GM18873 (cell line): ENCODE results near the gene UBXN6.

Experiments
- ATAC-seq: cut with Tn5 transposase; IDR thresholded peaks from one replicate; pipeline ENCODE4 v1.9.1; 2021; ENCODE audit warnings: mild to moderate bottlenecking, moderate library complexity, moderate number of reproducible peaks; ENCODE audit not compliant: unreplicated experiment, low FRiP score

UBXN6 gene

DNA sequence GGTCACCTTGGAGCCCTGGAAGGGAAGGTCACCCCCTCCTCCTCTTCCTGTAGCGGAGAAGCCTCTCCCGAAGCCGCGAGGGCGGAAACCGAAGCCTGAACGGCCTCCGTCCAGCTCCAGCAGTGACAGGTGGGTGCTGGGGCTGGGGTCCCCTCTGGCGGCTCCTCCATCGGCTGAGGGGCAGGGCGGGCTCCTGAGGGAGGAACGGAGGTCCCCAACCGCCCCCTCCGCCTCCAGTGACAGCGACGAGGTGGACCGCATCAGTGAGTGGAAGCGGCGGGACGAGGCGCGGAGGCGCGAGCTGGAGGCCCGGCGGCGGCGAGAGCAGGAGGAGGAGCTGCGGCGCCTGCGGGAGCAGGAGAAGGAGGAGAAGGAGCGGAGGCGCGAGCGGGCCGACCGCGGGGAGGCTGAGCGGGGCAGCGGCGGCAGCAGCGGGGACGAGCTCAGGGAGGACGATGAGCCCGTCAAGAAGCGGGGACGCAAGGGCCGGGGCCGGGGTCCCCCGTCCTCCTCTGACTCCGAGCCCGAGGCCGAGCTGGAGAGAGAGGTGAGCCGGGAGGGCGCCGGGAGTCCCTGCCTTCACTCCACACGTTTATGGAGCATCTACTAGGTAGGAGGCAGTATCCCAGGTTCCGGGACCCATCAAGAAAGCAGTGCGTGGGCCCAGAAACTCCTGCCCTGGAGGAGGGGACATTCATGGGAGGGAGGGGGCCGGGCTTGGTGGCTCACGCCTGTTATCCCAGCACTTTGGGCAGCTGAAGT, 36.5 kb upstream of the UBXN6 start:
- no peak for ATAC-seq

- ATAC-seq: no peak
Observed at GRCh38 chr19:4493104-4493928, 35.7 kb upstream of the UBXN6 start.

DNA sequence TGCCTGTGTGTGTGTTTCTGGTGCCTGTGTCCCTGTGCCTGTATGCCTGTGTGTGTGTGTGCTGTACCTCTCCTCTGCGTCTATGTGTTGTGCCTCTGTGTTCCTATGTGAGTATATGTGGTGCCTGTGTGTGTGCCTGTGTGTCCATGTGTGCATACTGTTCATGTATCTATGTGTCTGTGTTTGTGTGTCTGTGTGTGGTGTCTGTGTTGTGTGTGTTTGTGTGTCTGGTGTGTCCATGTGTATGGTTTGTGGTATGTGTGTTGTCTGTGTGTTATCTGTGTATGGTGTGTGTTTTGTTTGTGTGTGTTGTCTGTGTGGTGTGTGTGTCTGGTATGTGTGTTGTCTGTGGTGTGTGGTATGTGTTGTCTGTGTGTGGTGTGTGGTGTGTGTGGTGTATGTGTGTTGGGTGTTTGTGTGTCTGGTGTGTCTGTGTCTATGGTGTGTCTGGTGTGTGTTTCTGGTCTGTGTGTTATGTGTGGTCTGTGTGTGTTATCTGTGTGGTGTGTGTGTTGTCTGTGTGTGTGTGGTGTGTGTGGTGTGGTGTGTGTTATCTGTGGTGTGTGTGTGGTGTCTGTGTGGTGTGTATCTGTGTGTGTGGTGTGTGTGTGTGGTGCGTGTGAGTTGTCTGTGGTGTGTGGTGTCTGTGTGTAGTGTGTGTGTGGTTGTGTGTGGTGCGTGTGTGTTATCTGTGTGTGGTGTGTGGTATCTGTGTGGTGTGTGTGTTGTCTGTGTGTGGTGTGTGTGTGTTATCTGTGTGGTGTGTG, 34.9 kb upstream of the UBXN6 start:
- no peak for ATAC-seq

GRCh38 chr19:4491446-4491845, 33.9 kb upstream of the UBXN6 start:
- no peak for ATAC-seq

GRCh38 chr19:4488496-4488895, 30.9 kb upstream of the UBXN6 start:
- no peak for ATAC-seq

- no peak for ATAC-seq
Observed at GRCh38 chr19:4487572-4487971, 30.0 kb upstream of the UBXN6 start.

GRCh38 chr19:4483385-4483784, 25.8 kb upstream of the UBXN6 start:
- ATAC-seq: no peak

GRCh38 chr19:4482721-4483364, 25.2 kb upstream of the UBXN6 start:
- ATAC-seq: no peak

GRCh38 chr19:4477034-4477801, 19.6 kb upstream of the UBXN6 start:
- no peak for ATAC-seq

GRCh38 chr19:4474514-4475022, 17.0 kb upstream of the UBXN6 start:
- no peak for ATAC-seq

- ATAC-seq: no peak
Observed at GRCh38 chr19:4473763-4474513, 16.3 kb upstream of the UBXN6 start.

GRCh38 chr19:4473011-4473762, 15.6 kb upstream of the UBXN6 start:
- no peak for ATAC-seq

DNA sequence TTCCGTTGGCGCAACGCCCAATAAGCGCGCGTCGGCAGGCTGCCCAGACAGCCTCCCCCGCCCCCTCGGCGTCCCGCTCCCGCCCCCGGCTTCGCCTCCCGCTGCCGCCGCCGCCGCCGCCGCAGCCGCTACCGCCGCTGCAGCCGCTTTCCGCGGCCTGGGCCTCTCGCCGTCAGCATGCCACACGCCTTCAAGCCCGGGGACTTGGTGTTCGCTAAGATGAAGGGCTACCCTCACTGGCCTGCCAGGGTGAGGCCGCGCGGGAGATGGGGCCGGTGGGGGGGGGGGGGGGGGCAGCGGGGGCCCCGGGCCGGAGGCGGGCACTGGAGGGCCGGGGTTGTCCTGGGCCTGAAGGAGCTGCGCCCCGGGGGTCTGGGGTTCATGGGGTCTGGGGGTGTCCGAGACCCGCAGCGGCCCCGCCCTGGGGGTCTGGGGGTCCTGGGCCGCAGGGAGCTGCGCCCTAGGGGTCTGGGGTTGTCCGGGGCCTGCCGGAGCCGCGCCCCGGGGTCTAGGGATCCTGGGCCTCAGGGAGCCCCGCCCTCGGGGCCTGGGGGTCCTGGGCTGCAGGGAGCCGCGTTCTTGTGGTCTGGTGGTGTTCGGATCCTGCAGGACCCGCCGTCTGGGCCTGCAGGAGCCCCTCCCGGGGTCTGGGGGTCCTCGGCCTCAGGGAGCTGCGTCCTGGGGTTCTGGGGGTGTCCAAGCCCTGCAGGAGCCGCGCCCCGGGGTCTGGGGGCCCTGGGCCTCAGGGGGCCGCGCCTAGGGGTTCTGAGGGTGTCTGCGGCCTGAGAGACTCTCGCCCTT, 14.8 kb upstream of the UBXN6 start, which contains the start of gene HDGFL2:
TSS of gene HDGFL2 (plus strand) at position 124 of the 801 bp plus-strand sequence. CDS start at position 178, 54 bp downstream.
- ATAC-seq: no peak

GRCh38 chr19:4471403-4472173, 14.0 kb upstream of the UBXN6 start:
- ATAC-seq: peak; percentile 87

- no peak for ATAC-seq
Observed at GRCh38 chr19:4467835-4468234, 10.2 kb upstream of the UBXN6 start.

- no peak for ATAC-seq
Observed at GRCh38 chr19:4464815-4465581, 7.4 kb upstream of the UBXN6 start.
